NCI-H2107 treated with DMSO at 0.1 percent for 48 hours (cell line): ENCODE results near the gene CMSS1.

ENCODE experiments used
- DNase-seq: peaks from one replicate; lab custom pipeline; 2025; ENCODE audit not compliant: unreplicated experiment; lab: John Stamatoyannopoulos, UW

The CMSS1 gene

GRCh38 chr3:99874237-99875002 lies 56.8 kb downstream of the CMSS1 start:
- no peak for DNase-seq

GRCh38 chr3:99875581-99875928 lies 57.9 kb downstream of the CMSS1 start:
- DNase-seq: no peak

DNA sequence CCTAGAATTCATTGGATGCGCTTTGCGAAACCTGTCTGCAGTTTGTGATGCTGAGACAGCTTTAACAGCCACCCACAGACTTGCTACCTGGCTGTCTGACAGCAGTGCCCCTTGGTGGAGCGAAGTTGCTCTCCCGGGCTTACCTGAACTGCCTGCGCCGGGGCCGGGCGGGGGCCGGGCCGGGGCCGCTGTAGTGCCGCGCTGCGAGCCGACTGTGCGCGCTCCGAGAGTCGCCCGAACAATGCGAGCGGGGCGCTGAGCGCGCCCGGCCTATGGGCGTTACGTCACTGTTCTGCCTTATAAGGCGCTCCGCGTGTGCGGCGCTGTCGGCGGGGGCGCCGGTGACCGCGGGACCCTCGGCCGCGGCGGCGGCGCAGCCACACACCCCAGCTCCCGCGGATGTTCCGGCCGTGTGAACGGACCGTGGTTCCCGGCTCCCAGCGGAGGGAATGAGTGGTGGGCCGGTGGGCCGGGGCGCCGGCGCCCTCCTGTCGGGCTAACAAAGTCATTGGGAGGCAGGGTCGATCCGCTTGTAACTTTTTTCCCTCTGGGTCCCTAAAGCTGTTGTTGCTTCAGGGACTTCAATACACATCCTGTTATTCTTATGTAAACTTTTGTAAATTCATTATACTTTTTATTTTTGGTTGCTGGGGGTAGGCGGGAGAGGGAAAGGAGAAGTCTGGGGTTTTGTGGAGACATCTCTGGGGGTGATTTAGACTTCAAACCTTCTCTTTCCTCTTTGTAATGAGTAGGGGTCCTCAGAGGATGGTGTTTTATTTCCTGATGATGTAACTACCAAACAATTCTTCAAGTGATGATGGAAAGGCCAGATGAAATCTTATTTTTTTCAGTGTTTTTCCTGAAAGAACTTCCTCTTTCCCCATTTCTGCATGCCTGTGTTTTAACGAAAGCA lies 58.5 kb downstream of the CMSS1 start:
- DNase-seq: no peak

DNA sequence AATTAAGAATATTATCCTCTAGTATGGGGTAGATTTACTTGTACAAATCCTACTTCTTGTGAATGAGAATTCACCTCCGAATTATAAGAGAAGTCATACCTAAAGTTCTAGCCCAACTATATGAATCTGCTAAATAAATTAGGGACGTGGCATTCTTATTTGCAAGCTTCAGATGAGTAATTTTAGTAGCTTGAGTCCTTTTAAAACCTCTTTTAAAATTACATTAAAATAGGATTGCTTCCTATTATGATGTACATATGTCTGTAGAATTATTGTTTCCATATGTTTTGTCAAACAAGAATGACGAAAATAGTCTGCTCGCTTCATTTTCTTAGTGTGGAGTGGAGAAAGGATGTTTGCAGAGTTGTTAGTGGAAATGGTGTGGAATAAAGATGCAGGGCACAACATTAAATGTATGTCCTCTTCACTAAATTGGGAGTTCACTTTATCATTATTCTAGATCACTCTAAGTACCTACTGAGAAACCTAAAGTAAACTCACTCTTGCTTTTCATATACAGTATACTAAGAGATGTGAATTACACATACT lies 59.4 kb downstream of the CMSS1 start:
- DNase-seq: no peak

GRCh38 chr3:99878005-99878404 lies 60.3 kb downstream of the CMSS1 start:
- DNase-seq: no peak

GRCh38 chr3:99879275-99879674 lies 61.6 kb downstream of the CMSS1 start:
- no peak for DNase-seq

DNA sequence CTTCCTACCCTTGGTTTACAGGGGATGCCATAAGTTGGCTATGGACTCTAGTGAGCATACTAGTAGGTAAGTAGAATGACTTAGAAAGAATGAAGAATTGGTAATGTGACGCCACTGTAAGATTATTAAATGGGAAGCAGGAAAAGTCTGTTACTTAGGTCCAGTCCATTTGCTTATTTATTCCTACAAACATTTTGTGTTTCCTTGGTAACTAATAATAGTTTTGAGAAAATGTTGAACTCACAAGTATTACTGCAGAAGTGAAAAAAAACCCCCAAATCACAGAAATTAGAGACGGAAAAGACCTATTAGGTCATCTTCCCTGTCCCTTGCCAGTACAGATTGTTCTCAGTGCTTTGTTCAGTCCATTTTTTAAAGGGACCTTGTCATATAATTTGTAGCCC lies 63.5 kb downstream of the CMSS1 start:
- no peak for DNase-seq

DNA sequence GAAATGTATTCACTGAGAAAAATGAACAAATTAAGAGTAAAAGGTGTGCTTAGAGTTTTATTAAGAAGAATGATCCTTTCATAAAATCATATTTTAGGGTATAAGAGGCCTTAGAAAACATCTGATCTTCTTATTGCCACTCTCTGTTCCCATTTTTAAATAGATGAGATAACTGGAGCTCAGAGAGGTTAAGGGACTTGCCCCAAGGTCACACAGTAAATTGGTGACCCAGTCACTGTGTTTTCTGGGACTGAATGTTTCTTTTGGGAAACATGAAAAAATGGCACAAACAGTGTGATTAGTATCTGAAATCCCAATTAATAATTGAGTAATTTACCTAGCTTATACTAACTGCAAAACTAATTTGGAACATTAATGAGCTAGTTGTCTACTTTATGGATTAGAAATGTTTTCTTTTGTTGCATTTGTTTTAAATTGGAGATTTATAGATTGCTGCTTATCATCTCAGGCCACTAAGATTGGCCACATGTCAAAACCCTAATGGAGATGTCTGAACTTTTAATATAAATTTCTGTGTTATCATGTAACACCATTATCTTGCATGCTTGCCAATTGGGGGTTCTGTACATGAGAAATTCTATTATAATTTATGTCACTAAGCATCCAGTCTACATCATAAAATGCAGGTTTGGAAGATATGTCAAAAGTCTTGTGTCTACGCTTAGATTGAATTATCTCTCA lies 64.9 kb downstream of the CMSS1 start:
- DNase-seq: no peak

DNA sequence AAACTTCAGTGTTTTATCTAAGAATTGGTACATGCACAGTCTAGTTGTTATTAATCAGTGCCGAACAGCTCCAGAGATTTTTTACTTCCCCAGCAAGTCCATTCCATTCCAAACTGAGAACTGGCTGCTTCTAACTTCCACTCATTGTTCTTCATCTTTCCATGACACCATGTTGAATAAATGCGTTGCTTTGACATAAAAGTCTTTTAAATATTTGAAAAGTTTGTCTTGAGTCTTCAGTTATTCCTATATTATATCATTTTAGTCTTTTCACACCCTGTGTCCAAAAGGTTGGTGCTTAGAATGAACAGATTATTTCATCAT lies 65.4 kb downstream of the CMSS1 start:
- no peak for DNase-seq

- DNase-seq: no peak
Measured at GRCh38 chr3:99883693-99884092, 66.0 kb downstream of the CMSS1 start.

GRCh38 chr3:99884484-99884883 lies 66.8 kb downstream of the CMSS1 start:
- DNase-seq: no peak

- DNase-seq: no peak
Measured at GRCh38 chr3:99885085-99885484, 67.4 kb downstream of the CMSS1 start.

DNA sequence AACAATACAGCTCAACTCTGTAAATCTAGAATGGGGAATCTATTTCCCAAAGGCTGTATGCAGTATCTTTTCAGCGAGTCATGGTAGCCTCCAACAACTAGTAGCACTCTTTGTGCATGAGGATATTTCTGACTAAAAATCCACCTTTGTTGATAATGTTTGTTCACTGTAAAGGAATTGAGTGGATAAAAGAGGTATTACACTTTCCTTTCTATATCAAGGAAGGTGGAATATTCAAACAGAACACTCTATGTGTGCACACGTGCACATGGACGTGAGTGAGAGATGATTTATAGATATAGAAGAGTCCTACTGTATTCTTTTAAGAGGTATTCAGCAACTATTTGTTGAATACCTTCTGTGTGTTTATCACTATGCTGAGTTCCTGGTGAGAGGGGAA lies 68.2 kb downstream of the CMSS1 start:
- no peak for DNase-seq

GRCh38 chr3:99891610-99892285 lies 74.1 kb downstream of the CMSS1 start:
- no peak for DNase-seq

- DNase-seq: no peak
Measured at GRCh38 chr3:99892332-99892731, 74.7 kb downstream of the CMSS1 start.

- DNase-seq: no peak
Measured at GRCh38 chr3:99895131-99895696, 77.6 kb downstream of the CMSS1 start.

DNA sequence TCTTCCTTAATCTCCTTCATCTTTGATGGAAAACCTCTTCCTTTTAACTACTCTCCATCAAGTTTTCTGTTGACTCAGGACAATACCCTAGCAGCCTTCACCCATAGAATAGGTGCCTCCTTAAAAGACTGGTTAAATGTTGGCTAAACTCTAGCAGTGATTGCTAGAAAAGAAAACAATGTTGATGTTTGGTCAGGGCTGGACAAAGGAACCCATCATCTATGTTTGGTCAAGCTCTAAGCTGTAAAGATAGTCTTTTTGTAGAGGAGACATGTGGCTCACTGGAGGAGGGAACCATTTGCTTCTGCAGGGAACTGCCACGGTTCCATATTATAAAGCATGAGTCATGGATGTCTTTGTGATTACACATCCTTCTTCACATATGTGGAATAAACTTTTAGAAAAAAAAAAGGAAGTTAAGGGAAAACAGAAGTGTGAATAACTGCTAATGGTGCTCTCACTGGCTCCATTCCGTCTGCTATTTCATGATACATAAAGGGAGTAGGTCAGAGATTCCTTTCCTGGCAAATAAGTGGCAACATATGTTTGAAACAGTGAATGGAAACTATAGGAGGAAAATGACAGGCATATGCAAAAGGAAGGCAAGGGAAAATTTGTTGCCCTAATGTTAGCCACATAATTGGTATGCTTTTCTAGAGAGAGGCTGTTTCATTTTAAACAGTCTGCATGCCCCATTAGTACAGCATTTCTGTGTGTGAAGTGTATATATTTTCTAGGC lies 78.2 kb downstream of the CMSS1 start:
- no peak for DNase-seq

DNA sequence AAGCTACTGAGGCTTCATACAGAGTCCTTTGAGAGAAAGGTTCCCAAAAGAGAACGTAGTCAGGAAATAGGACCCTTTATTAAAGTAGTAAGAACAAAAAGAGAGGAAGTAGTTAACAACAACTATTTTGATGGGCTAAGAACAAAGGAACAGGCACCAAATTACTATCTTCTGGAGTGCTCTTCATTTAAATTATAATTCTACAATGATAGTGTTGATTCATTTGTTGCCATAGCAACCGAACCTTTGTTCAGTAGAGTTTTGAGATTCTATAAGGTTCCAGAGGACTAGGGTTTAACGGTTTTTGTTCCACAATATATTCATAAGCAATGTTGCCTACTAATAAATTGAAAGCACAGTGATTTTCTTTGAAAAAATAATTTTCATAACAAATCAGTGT lies 78.8 kb downstream of the CMSS1 start:
- DNase-seq: no peak

GRCh38 chr3:99899603-99900002 lies 81.9 kb downstream of the CMSS1 start:
- DNase-seq: no peak

GRCh38 chr3:99900248-99900647 lies 82.6 kb downstream of the CMSS1 start:
- no peak for DNase-seq
